Fibroblast of lung (primary cell): ENCODE results near the gene WEE2. TPM values are rescaled to one million over a fixed set of nuclear protein-coding genes. Genes with fewer than 3 reads are reported as not detected.

Experiments
- DNase-seq, 2 donors: peaks; one replicate each; pipeline versions ENCODE4 v3.0.0 to v3.0.0-alpha.2; 2010; ENCODE audit warnings: low read depth in 2 of 2
- H2AFZ ChIP-seq: 2 replicates; pipeline ENCODE4 v1.5.1; 2012; ENCODE audit warnings: low read length, control low read depth, inconsistent platforms
- H3K27ac ChIP-seq: 2 replicates; pipeline ENCODE4 v1.5.1; 2011; ENCODE audit warnings: low read length, control low read depth; ENCODE audit not compliant: insufficient read depth
- H3K27me3 ChIP-seq: 2 replicates; pipeline ENCODE4 v1.5.1; 2011; ENCODE audit warnings: mild to moderate bottlenecking, low read length; ENCODE audit not compliant: control insufficient read depth, insufficient read depth
- H3K36me3 ChIP-seq: 2 replicates; pipeline ENCODE4 v1.5.1; 2011; ENCODE audit warnings: low read length; ENCODE audit not compliant: control insufficient read depth, insufficient read depth
- H3K4me1 ChIP-seq: 2 replicates; pipeline ENCODE4 v1.5.1; 2011; ENCODE audit warnings: low read length; ENCODE audit not compliant: control insufficient read depth, insufficient read depth; ENCODE audit errors: extremely low read depth
- H3K4me2 ChIP-seq: 2 replicates; pipeline ENCODE4 v1.5.1; 2011; ENCODE audit warnings: low read length, control low read depth; ENCODE audit not compliant: insufficient read depth; ENCODE audit errors: extremely low read depth
- H3K4me3 ChIP-seq, 4 experiments: fragments of 200-600 bp in 1 of 4; sonication (generic) in 1 of 4; replicated peaks in 1 of 4; 2 replicates each; pipeline ENCODE4 v1.5.1; 2011 to 2016; ENCODE audit warnings: low read length in 4 of 4, low read depth in 3 of 4, mild to moderate bottlenecking in 3 of 4, control low read depth in 2 of 4, inconsistent platforms in 1 of 4, mixed read lengths in 1 of 4; ENCODE audit not compliant: insufficient read depth in 1 of 4; ENCODE audit errors: control extremely low read depth in 1 of 4
- H3K79me2 ChIP-seq: 2 replicates; pipeline ENCODE4 v1.5.1; 2012; ENCODE audit warnings: mild to moderate bottlenecking, low read length, inconsistent platforms; ENCODE audit not compliant: control insufficient read depth, insufficient read depth
- H3K9ac ChIP-seq: 2 replicates; pipeline ENCODE4 v1.5.1; 2011; ENCODE audit warnings: mild to moderate bottlenecking, low read length, control low read depth; ENCODE audit not compliant: insufficient read depth
- H3K9me3 ChIP-seq: 2 replicates; pipeline ENCODE4 v1.5.1; 2012; ENCODE audit warnings: low read depth, low read length; ENCODE audit not compliant: control insufficient read depth, insufficient read depth
- H4K20me1 ChIP-seq: 2 replicates; pipeline ENCODE4 v1.5.1; 2011; ENCODE audit warnings: low read length; ENCODE audit not compliant: control insufficient read depth, insufficient read depth; ENCODE audit errors: extremely low read depth
- EZH2 ChIP-seq: IDR thresholded peaks from 2 replicates; pipeline ENCODE4 v1.5.1; 2012; ENCODE audit warnings: low read length, control low read depth, mild to moderate bottlenecking; ENCODE audit errors: missing control alignments
- polyA plus RNA-seq, 2 donors: library from polyadenylated mRNA; depleted of rRNA in 1 of 2; stranded (reverse) in 1 of 2; unstranded in 1 of 2; fragments of >200 nt; gene quantifications; 2 replicates each; pipeline ENCODE4 v1.2.1, GENCODE V29; 2011 to 2012; ENCODE audit warnings: missing spikeins in 1 of 2
- total RNA-seq: library from RNA; depleted of rRNA; stranded (reverse); fragments of >200 nt; gene quantifications from 2 replicates; pipeline ENCODE4 v1.2.1, GENCODE V29; 2014
- TF ChIP-seq, protein P1 (sequence below), 2 donors: IDR thresholded peaks in 1 of 2; conservative IDR thresholded peaks in 1 of 2; 1 replicate in 1 of 2; 2 replicates in 1 of 2; pipeline ENCODE4 v1.5.1; 2011 to 2012; ENCODE audit warnings: low read length in 2 of 2, control low read depth in 1 of 2, inconsistent platforms in 1 of 2, low read depth in 1 of 2, mild to moderate bottlenecking in 1 of 2

Gene WEE2
- total and polyA plus RNA-seq, 2 donors (not counting 1 experiment from before 2014, with no cell fraction given), result not detected

DNA sequence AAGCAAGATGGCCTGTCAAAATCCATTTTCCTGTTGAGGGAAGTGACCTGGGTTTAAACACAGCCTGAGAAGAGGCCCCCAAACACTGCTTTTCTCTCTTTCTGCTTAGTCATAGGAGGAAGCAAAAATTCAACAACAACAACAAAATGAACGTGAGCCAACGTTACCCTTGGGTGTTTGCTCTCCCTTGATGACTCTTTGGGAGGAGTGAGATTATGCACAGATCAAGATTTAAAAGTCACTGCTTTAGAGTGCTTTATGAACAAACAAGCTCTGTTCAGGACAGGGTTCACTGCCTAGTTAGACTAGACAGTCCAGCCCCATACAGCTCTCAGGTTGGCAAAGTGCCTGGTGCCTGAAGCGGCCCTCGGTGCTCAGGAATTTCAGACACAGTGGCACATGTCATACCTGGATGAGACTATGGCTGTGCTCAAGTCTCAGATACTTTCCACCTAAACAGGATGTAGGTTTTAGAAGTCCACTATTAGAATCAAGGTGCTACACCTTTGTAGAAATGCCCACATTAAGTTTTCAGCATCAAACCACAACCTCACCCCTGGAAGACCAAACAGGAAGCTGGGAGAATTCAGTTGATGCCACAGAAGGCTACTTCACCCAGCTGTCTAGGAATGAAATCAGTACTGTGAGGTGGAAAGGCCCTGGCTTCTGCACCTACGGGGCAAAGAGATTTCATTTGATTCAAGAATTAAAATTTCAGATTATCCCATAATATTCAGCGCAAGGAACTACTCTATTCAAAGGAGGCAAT, 44.9 kb upstream of the WEE2 start:
- H3K27me3 ChIP-seq, result no peaks in the 10 kb centered on the region
- no peaks in the 10 kb centered on the region for H3K79me2 ChIP-seq
- H3K27ac ChIP-seq, result no peak overlapping the region
- no peaks in the 10 kb centered on the region for H3K9me3 ChIP-seq
- H2AFZ ChIP-seq, result no peak overlapping the region
- peaks cover 2% of the 10 kb centered on the region for H3K36me3 ChIP-seq
- no peak for TF ChIP-seq EZH2
- TF ChIP-seq, protein P1, sequence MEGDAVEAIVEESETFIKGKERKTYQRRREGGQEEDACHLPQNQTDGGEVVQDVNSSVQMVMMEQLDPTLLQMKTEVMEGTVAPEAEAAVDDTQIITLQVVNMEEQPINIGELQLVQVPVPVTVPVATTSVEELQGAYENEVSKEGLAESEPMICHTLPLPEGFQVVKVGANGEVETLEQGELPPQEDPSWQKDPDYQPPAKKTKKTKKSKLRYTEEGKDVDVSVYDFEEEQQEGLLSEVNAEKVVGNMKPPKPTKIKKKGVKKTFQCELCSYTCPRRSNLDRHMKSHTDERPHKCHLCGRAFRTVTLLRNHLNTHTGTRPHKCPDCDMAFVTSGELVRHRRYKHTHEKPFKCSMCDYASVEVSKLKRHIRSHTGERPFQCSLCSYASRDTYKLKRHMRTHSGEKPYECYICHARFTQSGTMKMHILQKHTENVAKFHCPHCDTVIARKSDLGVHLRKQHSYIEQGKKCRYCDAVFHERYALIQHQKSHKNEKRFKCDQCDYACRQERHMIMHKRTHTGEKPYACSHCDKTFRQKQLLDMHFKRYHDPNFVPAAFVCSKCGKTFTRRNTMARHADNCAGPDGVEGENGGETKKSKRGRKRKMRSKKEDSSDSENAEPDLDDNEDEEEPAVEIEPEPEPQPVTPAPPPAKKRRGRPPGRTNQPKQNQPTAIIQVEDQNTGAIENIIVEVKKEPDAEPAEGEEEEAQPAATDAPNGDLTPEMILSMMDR (conservative IDR thresholded peaks at IDR 0.05 in 1 of 2, IDR thresholded peaks at IDR 0.05 in 1 of 2; ENCODE audit: low read depth in 1 of 2, low read length in 2 of 2), result no peak
- no peak for DNase-seq
- H3K4me2 ChIP-seq, result no peak overlapping the region
- no peaks in the 10 kb centered on the region for H3K4me1 ChIP-seq
- H3K4me3 ChIP-seq, result no peak overlapping the region
- no peak overlapping the region for H3K9ac ChIP-seq
- no peaks in the 10 kb centered on the region for H4K20me1 ChIP-seq

DNA sequence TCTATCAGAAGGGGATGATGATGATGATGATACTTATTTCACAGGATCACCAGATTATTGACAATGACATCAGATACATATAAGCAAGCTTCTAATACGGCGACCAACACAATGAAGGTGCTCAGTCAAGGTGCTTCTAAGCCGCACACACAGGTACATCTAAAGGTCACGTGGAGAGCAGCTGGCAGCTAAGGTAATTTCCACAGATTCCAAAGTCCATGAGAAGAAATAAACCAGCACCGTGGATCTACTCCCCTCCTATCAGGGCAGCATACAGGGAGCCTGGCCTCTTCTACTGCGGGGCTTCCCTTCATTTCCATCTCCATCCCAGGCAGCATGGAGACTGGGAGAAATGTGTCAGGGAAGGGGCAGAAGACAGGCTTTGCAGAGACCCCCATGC, 43.7 kb upstream of the WEE2 start:
- no peaks in the 10 kb centered on the region for H3K9me3 ChIP-seq
- H3K27me3 ChIP-seq, result no peaks in the 10 kb centered on the region
- H3K27ac ChIP-seq, result no peak overlapping the region
- H3K4me3 ChIP-seq, result no peak overlapping the region
- H3K4me1 ChIP-seq, result no peaks in the 10 kb centered on the region
- H2AFZ ChIP-seq, result no peak overlapping the region
- H3K9ac ChIP-seq, result no peak overlapping the region
- no peak overlapping the region for H3K4me2 ChIP-seq
- no peaks in the 10 kb centered on the region for H3K79me2 ChIP-seq
- no peaks in the 10 kb centered on the region for H4K20me1 ChIP-seq
- H3K36me3 ChIP-seq, result peaks cover 2% of the 10 kb centered on the region
- TF ChIP-seq EZH2, result no peak
- TF ChIP-seq, protein P1 (conservative IDR thresholded peaks at IDR 0.05 in 1 of 2, IDR thresholded peaks at IDR 0.05 in 1 of 2; ENCODE audit: low read depth in 1 of 2, low read length in 2 of 2), result no peak
- DNase-seq, result no peak

DNA sequence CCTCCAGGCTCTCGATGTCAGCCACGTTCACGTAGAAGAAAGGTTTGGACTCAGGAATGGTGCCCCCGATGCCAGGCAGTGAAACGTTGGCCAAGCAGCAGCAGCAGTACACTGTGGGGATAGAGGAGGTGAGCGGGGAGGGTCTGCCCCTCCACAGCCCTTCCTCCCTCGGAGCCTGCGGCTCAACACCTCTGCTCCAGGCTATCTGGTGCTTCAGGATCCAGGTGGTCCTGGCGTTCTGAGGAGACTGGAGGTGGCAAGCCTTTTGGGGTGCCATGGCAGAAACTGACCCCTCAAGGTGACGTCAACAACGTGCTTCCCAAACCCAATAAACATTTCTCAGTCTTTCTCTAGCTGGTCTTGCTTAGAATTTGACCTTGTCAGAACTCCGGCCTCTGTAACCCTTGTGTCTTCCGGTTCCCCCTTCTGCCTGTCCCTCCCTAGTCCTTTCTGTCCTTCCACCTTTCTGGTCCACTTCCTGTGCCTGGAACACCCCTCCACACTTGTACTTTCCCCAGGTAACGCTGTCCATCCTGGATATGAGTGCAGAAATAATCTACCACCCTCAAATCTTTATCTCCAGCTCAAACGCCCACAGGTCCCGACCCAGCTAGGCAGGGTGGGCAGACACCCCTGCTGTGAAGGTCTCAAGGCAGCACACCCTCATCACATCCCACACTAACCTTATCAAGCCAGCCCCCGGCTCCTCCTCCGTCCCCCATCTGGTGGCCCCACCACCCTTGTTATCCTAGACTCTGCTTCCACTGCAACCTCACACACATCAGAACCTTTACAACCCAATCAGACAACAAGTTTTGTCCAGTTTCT, 42.7 kb upstream of the WEE2 start:
- Histone ChIP-seq H3K4me2 (no peak overlapping the region), H3K9me3 (no peaks in the 10 kb centered on the region), H4K20me1 (no peaks in the 10 kb centered on the region), H3K4me1 (no peaks in the 10 kb centered on the region), H2AFZ (no peak overlapping the region), H3K79me2 (no peaks in the 10 kb centered on the region), H3K4me3 (no peak overlapping the region), H3K27me3 (no peaks in the 10 kb centered on the region), H3K36me3 (peaks cover 2% of the 10 kb centered on the region), H3K9ac (no peak overlapping the region), H3K27ac (no peak overlapping the region)
- no peak for DNase-seq
- TF ChIP-seq, protein P1 (conservative IDR thresholded peaks at IDR 0.05 in 1 of 2, IDR thresholded peaks at IDR 0.05 in 1 of 2; ENCODE audit: low read depth in 1 of 2, low read length in 2 of 2), result no peak
- TF ChIP-seq EZH2, result no peak
